GM10248 (cell line): ENCODE data around the gene LHFPL3.
"Not testable (repeated sequence)": the region's sequence is repeated elsewhere in the genome, so short reads cannot be mapped to it uniquely, and the experiment has no call there.

Experiments
- CTCF ChIA-PET: fragments of 300-600 bp; sonication (Branson Sonifier 250); formaldehyde crosslinking; extraction: SDS; loops from one replicate; lab custom pipeline; 2021; ENCODE audit warnings: antibody characterized with exemption; lab: Yijun Ruan, JAX
- POLR2A ChIA-PET: fragments of 350-650 bp; sonication (Branson Sonifier 250); formaldehyde crosslinking; extraction: SDS; loops from one replicate; lab custom pipeline; 2020; ENCODE audit warnings: antibody characterized with exemption; lab: Yijun Ruan, JAX
- DNase-seq: peaks from one replicate; pipeline ENCODE4 v3.0.0; 2012; ENCODE audit errors: extremely low spot score
- TF ChIP-seq, protein P1 (sequence below): IDR thresholded peaks from 2 replicates; pipeline ENCODE4 v1.5.1; 2012; ENCODE audit warnings: mild to moderate bottlenecking, low read depth; ENCODE audit errors: extremely low read depth, missing control alignments, control extremely low read depth

LHFPL3 gene

GRCh38 chr7:104677587-104677986 is 349.2 kb downstream of the LHFPL3 start:
- CTCF ChIA-PET: no interaction called here
- no peak for DNase-seq
- TF ChIP-seq, protein P1, sequence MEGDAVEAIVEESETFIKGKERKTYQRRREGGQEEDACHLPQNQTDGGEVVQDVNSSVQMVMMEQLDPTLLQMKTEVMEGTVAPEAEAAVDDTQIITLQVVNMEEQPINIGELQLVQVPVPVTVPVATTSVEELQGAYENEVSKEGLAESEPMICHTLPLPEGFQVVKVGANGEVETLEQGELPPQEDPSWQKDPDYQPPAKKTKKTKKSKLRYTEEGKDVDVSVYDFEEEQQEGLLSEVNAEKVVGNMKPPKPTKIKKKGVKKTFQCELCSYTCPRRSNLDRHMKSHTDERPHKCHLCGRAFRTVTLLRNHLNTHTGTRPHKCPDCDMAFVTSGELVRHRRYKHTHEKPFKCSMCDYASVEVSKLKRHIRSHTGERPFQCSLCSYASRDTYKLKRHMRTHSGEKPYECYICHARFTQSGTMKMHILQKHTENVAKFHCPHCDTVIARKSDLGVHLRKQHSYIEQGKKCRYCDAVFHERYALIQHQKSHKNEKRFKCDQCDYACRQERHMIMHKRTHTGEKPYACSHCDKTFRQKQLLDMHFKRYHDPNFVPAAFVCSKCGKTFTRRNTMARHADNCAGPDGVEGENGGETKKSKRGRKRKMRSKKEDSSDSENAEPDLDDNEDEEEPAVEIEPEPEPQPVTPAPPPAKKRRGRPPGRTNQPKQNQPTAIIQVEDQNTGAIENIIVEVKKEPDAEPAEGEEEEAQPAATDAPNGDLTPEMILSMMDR: no peak
- POLR2A ChIA-PET: no interaction called here

- ChIA-PET POLR2A (no interaction called here), CTCF (no interaction called here)
- TF ChIP-seq, protein P1: no peak
- no peak for DNase-seq
These were observed 350.7 kb downstream of the LHFPL3 start for GRCh38 chr7:104679085-104679484.

DNA sequence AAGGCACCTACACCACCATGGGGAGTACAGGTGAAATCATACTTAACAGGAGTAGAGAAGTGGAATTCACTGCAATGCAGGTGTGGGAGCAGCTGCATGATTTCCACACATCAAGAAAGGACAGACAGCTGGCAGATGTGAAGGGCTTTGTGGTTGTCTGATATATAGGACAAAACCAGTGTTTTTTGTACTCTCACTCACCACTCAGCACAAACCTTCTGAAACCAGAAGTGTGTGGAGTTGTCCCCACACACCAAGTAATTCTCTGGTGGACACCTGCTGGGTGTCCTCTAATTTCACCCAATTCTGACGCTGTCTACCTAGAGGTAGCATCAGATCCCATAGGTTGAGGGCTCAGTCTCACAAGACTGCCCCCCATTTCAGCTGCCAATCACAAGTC is 357.9 kb downstream of the LHFPL3 start:
- CTCF ChIA-PET: interaction anchor here (1.2 to 1.6 kb wide), 2 partner anchors 8 to 43 kb away, joined by 4 to 5 read pairs; no protein-coding TSS in a partner anchor
- TF ChIP-seq, protein P1: no peak
- DNase-seq: no peak
- POLR2A ChIA-PET: no interaction called here

DNA sequence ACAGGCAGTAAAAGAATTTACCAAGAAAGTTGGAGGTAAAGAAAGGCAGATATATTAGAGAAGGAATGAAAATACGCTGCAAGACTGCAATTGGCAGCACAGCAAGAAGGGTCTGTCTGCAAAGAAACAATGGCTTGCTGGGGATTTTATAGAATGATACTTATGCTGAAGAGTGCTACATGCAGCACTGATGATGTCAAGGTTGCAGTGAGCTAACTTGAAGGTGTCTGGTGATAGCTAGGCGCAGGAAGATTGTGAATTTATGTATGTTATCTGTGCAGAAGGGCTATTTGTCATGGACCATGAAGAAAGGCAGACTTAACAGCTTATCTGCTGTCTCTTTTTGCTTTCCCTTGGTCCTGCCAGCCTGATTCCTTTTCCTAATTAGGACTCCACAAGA is 366.3 kb downstream of the LHFPL3 start:
- DNase-seq: no peak
- TF ChIP-seq, protein P1: no peak
- ChIA-PET CTCF (interaction anchor here (1.9 kb wide), 1 partner anchor 9 kb away, joined by 5 read pairs; no protein-coding TSS in a partner anchor), POLR2A (no interaction called here)

- no peak for DNase-seq
- TF ChIP-seq, protein P1: no peak
- ChIA-PET CTCF (no interaction called here), POLR2A (no interaction called here)
These were observed 367.2 kb downstream of the LHFPL3 start for GRCh38 chr7:104695563-104695962.

GRCh38 chr7:104700336-104700735 is 371.9 kb downstream of the LHFPL3 start:
- no peak for DNase-seq
- ChIA-PET POLR2A (no interaction called here), CTCF (no interaction called here)
- TF ChIP-seq, protein P1: no peak

DNA sequence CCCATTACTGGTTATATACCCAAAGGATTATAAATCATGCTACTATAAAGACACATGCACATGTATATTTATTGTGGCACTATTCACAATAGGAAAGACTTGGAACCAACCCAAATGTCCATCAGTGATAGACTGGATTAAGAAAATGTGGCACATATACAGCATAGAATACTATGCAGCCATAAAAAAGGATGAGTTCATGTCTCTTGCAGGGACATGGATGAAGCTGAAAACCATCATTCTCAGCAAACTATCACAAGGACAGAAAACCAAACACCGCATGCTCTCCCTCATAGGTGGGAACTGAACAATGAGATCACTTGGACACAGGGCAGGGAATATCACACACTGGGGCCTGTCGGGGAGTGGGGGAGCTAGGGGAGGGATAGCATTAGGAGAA is 392.6 kb downstream of the LHFPL3 start:
- CTCF ChIA-PET: interaction anchor here (0.9 kb wide), 1 partner anchor 9 kb away, joined by 3 read pairs; no protein-coding TSS in a partner anchor
- POLR2A ChIA-PET, DNase-seq: not testable (repeated sequence)
